ENCODE data around the gene MYO10. TPM values are rescaled to one million over a fixed set of nuclear protein-coding genes. Genes with fewer than 3 reads are reported as not detected.

Gene MYO10
- total RNA-seq, 8 experiments from 2014 or later = 0.41 to 57.0 (median 21.4) TPM

- in situ Hi-C loops (cut with MboI; ENCODE audit: low pct_unique_long_range_greater_than_20kb in 2 of 9, low sequenced_read_pairs in 9 of 9, unreplicated experiment in 9 of 9) = no loop called here
- WGBS, 10 experiments = 75 to 100% (median 91%) methylated on average over 1 to 4 of the region's 4 CpGs; no CpG with 5 or more reads in 1 of the 10 experiments
- Histone ChIP-seq H3K27ac (no peak overlapping the region), H3K4me1 (replicated peaks in 1 of 2) (peaks cover 6 to 13% of the 10 kb centered on the region in 2 donors), H3K4me3 (no peak overlapping the region)
- no peak for ATAC-seq (replicated peaks in 6 of 8)
Observed at GRCh38 chr5:16704945-16705344, 231.1 kb downstream of the MYO10 start.

- peak in 4 of 8 experiments; percentile 21 to 59 (median 30) for ATAC-seq (replicated peaks in 6 of 8)
- Histone ChIP-seq H3K27ac (peak overlapping the region; percentile 18 to 29), H3K4me3 (no peak overlapping the region)
Observed at GRCh38 chr5:16702964-16703363, 233.1 kb downstream of the MYO10 start.

GRCh38 chr5:16701134-16702099, 234.7 kb downstream of the MYO10 start:
- in situ Hi-C loops (cut with MboI; ENCODE audit: low pct_unique_long_range_greater_than_20kb in 2 of 9, low sequenced_read_pairs in 9 of 9, unreplicated experiment in 9 of 9) = no loop called here
- ATAC-seq (replicated peaks in 6 of 8) = no peak
- WGBS, 10 experiments = 83 to 98% (median 94%) methylated on average over 1 to 26 of the region's 48 CpGs; no CpG with 5 or more reads in 2 of the 10 experiments
- peaks cover 0 to 5% of the 10 kb centered on the region in 2 donors for H3K4me1 ChIP-seq (replicated peaks in 1 of 2)
- no peak overlapping the region for H3K27ac ChIP-seq
- no peak overlapping the region for H3K4me3 ChIP-seq

More at GRCh38 chr5:16702964-16703363, 233.1 kb downstream of the MYO10 start:
- in situ Hi-C loops (cut with MboI; ENCODE audit: low pct_unique_long_range_greater_than_20kb in 2 of 9, low sequenced_read_pairs in 9 of 9, unreplicated experiment in 9 of 9) = no loop called here
- 14 to 73% (median 27%) methylated on average over 1 to 2 of the region's 2 CpGs for WGBS, 10 experiments
- peaks cover 0 to 5% of the 10 kb centered on the region in 2 donors for H3K4me1 ChIP-seq (replicated peaks in 1 of 2)

- Histone ChIP-seq H3K4me1 (replicated peaks in 1 of 2) (peaks cover 0 to 5% of the 10 kb centered on the region in 2 donors), H3K4me3 (no peak overlapping the region), H3K27ac (no peak overlapping the region)
- WGBS, 10 experiments = 83 to 100% (median 90%) methylated on average over 4 to 8 of the region's 8 CpGs
- no peak for ATAC-seq (replicated peaks in 6 of 8)
- in situ Hi-C loops (cut with MboI; ENCODE audit: low pct_unique_long_range_greater_than_20kb in 2 of 9, low sequenced_read_pairs in 9 of 9, unreplicated experiment in 9 of 9) = no loop called here
Observed at GRCh38 chr5:16700081-16700480, 236.0 kb downstream of the MYO10 start.

- 50 to 100% (median 96%) methylated on average over 1 to 4 of the region's 4 CpGs for WGBS, 10 experiments
- ATAC-seq (replicated peaks in 6 of 8) = no peak
- H3K4me1 ChIP-seq (replicated peaks in 1 of 2) = no peaks in the 10 kb centered on the region
- no peak overlapping the region for H3K27ac ChIP-seq
- in situ Hi-C loops (cut with MboI; ENCODE audit: low pct_unique_long_range_greater_than_20kb in 2 of 9, low sequenced_read_pairs in 9 of 9, unreplicated experiment in 9 of 9) = no loop called here
- no peak overlapping the region for H3K4me3 ChIP-seq
Observed at GRCh38 chr5:16695779-16696178, 240.3 kb downstream of the MYO10 start.

- in situ Hi-C loops (cut with MboI; ENCODE audit: low pct_unique_long_range_greater_than_20kb in 2 of 9, low sequenced_read_pairs in 9 of 9, unreplicated experiment in 9 of 9) = no loop called here
- Histone ChIP-seq H3K27ac (no peak overlapping the region), H3K4me3 (no peak overlapping the region), H3K4me1 (replicated peaks in 1 of 2) (peaks cover 0 to 5% of the 10 kb centered on the region in 2 donors)
- 0 to 92% (median 53%) methylated on average over 1 to 2 of the region's 2 CpGs; no CpG with 5 or more reads in 2 of the 10 experiments for WGBS, 10 experiments
- no peak for ATAC-seq (replicated peaks in 6 of 8)
Observed at GRCh38 chr5:16693879-16694278, 242.2 kb downstream of the MYO10 start.

GRCh38 chr5:16691731-16692130, 244.4 kb downstream of the MYO10 start:
- Histone ChIP-seq H3K4me1 (replicated peaks in 1 of 2) (peaks cover 0 to 5% of the 10 kb centered on the region in 2 donors), H3K4me3 (no peak overlapping the region), H3K27ac (no peak overlapping the region)
- 41 to 100% (median 90%) methylated on average over 1 to 3 of the region's 3 CpGs; no CpG with 5 or more reads in 1 of the 10 experiments for WGBS, 10 experiments
- in situ Hi-C loops (cut with MboI; ENCODE audit: low pct_unique_long_range_greater_than_20kb in 2 of 9, low sequenced_read_pairs in 9 of 9, unreplicated experiment in 9 of 9) = no loop called here
- ATAC-seq (replicated peaks in 6 of 8) = no peak

- 40 to 80% (median 76%) methylated on average over 1 to 5 of the region's 7 CpGs; no CpG with 5 or more reads in 6 of the 10 experiments for WGBS, 10 experiments
- in situ Hi-C loops (cut with MboI; ENCODE audit: low pct_unique_long_range_greater_than_20kb in 2 of 9, low sequenced_read_pairs in 9 of 9, unreplicated experiment in 9 of 9) = no loop called here
- peaks cover 0 to 5% of the 10 kb centered on the region in 2 donors for H3K4me1 ChIP-seq (replicated peaks in 1 of 2)
- peak in 6 of 8 experiments; percentile 42 to 93 (median 73) for ATAC-seq (replicated peaks in 6 of 8)
- H3K27ac ChIP-seq = peak overlapping the region in 1 of 2 donors; percentile 22
- no peak overlapping the region for H3K4me3 ChIP-seq
Observed at GRCh38 chr5:16690243-16690852, 245.7 kb downstream of the MYO10 start.

- Histone ChIP-seq H3K4me3 (no peak overlapping the region), H3K27ac (no peak overlapping the region), H3K4me1 (replicated peaks in 1 of 2) (peaks cover under 1 to 5% of the 10 kb centered on the region in 2 donors)
- ATAC-seq (replicated peaks in 6 of 8) = no peak
- WGBS, 10 experiments = 15 to 100% (median 80%) methylated on average over 2 of the region's 2 CpGs; no CpG with 5 or more reads in 2 of the 10 experiments
- in situ Hi-C loops (cut with MboI; ENCODE audit: low pct_unique_long_range_greater_than_20kb in 2 of 9, low sequenced_read_pairs in 9 of 9, unreplicated experiment in 9 of 9) = no loop called here
Observed at GRCh38 chr5:16687898-16688297, 248.2 kb downstream of the MYO10 start.

- no peak overlapping the region for H3K4me3 ChIP-seq
- ATAC-seq (replicated peaks in 6 of 8) = no peak
- no peak overlapping the region for H3K27ac ChIP-seq
- in situ Hi-C loops (cut with MboI; ENCODE audit: low pct_unique_long_range_greater_than_20kb in 2 of 9, low sequenced_read_pairs in 9 of 9, unreplicated experiment in 9 of 9) = no loop called here
- WGBS, 10 experiments = 33 to 100% (median 93%) methylated on average over 1 to 4 of the region's 4 CpGs; no CpG with 5 or more reads in 1 of the 10 experiments
- peaks cover under 1 to 14% of the 10 kb centered on the region in 2 donors for H3K4me1 ChIP-seq (replicated peaks in 1 of 2)
Observed at GRCh38 chr5:16685069-16685468, 251.0 kb downstream of the MYO10 start.

- H3K27ac ChIP-seq = no peak overlapping the region
- whole genome bisulfite sequencing, 10 experiments = 39 to 100% (median 80%) methylated on average over 1 to 5 of the region's 13 CpGs; no CpG with 5 or more reads in 1 of the 10 experiments
- no peak for ATAC-seq (replicated peaks in 6 of 8)
- in situ Hi-C loops (cut with MboI; ENCODE audit: low pct_unique_long_range_greater_than_20kb in 2 of 9, low sequenced_read_pairs in 9 of 9, unreplicated experiment in 9 of 9) = no loop called here
- H3K4me1 ChIP-seq (replicated peaks in 1 of 2) = peaks cover 0 to 14% of the 10 kb centered on the region in 2 donors
- no peak overlapping the region for H3K4me3 ChIP-seq
Observed at GRCh38 chr5:16681876-16682275, 254.2 kb downstream of the MYO10 start.

GRCh38 chr5:16679863-16680262, 256.2 kb downstream of the MYO10 start:
- Histone ChIP-seq H3K4me3 (no peak overlapping the region), H3K27ac (no peak overlapping the region), H3K4me1 (replicated peaks in 1 of 2) (peaks cover 0 to 16% of the 10 kb centered on the region in 2 donors)
- ATAC-seq (replicated peaks in 6 of 8) = no peak
- 80 to 90% (median 83%) methylated on average over 1 to 8 of the region's 14 CpGs; no CpG with 5 or more reads in 6 of the 10 experiments for WGBS, 10 experiments
- in situ Hi-C loops (cut with MboI; ENCODE audit: low pct_unique_long_range_greater_than_20kb in 2 of 9, low sequenced_read_pairs in 9 of 9, unreplicated experiment in 9 of 9) = no loop called here

- peaks cover 0 to 16% of the 10 kb centered on the region in 2 donors for H3K4me1 ChIP-seq (replicated peaks in 1 of 2)
- in situ Hi-C loops (cut with MboI; ENCODE audit: low pct_unique_long_range_greater_than_20kb in 2 of 9, low sequenced_read_pairs in 9 of 9, unreplicated experiment in 9 of 9) = no loop called here
- ATAC-seq (replicated peaks in 6 of 8) = no peak
- no peak overlapping the region for H3K27ac ChIP-seq
- no peak overlapping the region for H3K4me3 ChIP-seq
- 75 to 95% (median 94%) methylated on average over 3 to 8 of the region's 9 CpGs; no CpG with 5 or more reads in 3 of the 10 experiments for whole genome bisulfite sequencing, 10 experiments
Observed at GRCh38 chr5:16679190-16679589, 256.9 kb downstream of the MYO10 start.

Data from motor neuron (in vitro differentiated cells).